ENCODE measurements around the gene CD2AP. TPM values are rescaled to one million over a fixed set of nuclear protein-coding genes. Genes with fewer than 3 reads are reported as not detected.
A peak's percentile ranks its signal among the peaks of the same experiment; 100 is the strongest.
"Not testable (repeated sequence)": the region's sequence is repeated elsewhere in the genome, so short reads cannot be mapped to it uniquely, and the experiment has no call there.

The CD2AP gene, protein sequence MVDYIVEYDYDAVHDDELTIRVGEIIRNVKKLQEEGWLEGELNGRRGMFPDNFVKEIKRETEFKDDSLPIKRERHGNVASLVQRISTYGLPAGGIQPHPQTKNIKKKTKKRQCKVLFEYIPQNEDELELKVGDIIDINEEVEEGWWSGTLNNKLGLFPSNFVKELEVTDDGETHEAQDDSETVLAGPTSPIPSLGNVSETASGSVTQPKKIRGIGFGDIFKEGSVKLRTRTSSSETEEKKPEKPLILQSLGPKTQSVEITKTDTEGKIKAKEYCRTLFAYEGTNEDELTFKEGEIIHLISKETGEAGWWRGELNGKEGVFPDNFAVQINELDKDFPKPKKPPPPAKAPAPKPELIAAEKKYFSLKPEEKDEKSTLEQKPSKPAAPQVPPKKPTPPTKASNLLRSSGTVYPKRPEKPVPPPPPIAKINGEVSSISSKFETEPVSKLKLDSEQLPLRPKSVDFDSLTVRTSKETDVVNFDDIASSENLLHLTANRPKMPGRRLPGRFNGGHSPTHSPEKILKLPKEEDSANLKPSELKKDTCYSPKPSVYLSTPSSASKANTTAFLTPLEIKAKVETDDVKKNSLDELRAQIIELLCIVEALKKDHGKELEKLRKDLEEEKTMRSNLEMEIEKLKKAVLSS
- 89.5 TPM for polyA plus RNA-seq (ENCODE audit: insufficient read length)
- long read RNA-seq, donor 1, full-length matches to known transcripts, result 5 of 24 reads
- long read RNA-seq, donor 1, partial matches to known transcripts, result 19 of 24 reads
- long read RNA-seq, donor 1, other reads (novel, unspliced or antisense), result 0 of 24 reads
- long read RNA-seq, donor 2, full-length matches to known transcripts, result 7 of 14 reads
- long read RNA-seq, donor 2, partial matches to known transcripts, result 7 of 14 reads
- long read RNA-seq, donor 2, other reads (novel, unspliced or antisense), result 0 of 14 reads
- long read RNA-seq, donor 3, full-length matches to known transcripts, result 5 of 28 reads
- long read RNA-seq, donor 3, partial matches to known transcripts, result 23 of 28 reads
- long read RNA-seq, donor 3, other reads (novel, unspliced or antisense), result 0 of 28 reads
- long read RNA-seq, donor 4, result 0 reads
- long read RNA-seq, donor 5, full-length matches to known transcripts, result 3 of 3 reads
- long read RNA-seq, donor 5, partial matches to known transcripts, result 0 of 3 reads
- long read RNA-seq, donor 5, other reads (novel, unspliced or antisense), result 0 of 3 reads
- long read RNA-seq, donor 6, full-length matches to known transcripts, result 5 of 14 reads
- long read RNA-seq, donor 6, partial matches to known transcripts, result 9 of 14 reads
- long read RNA-seq, donor 6, other reads (novel, unspliced or antisense), result 0 of 14 reads
- long read RNA-seq, donor 7, full-length matches to known transcripts, result 11 of 22 reads
- long read RNA-seq, donor 7, partial matches to known transcripts, result 11 of 22 reads
- long read RNA-seq, donor 7, other reads (novel, unspliced or antisense), result 0 of 22 reads
- long read RNA-seq, donor 8, full-length matches to known transcripts, result 3 of 3 reads
- long read RNA-seq, donor 8, partial matches to known transcripts, result 0 of 3 reads
- long read RNA-seq, donor 8, other reads (novel, unspliced or antisense), result 0 of 3 reads

DNA sequence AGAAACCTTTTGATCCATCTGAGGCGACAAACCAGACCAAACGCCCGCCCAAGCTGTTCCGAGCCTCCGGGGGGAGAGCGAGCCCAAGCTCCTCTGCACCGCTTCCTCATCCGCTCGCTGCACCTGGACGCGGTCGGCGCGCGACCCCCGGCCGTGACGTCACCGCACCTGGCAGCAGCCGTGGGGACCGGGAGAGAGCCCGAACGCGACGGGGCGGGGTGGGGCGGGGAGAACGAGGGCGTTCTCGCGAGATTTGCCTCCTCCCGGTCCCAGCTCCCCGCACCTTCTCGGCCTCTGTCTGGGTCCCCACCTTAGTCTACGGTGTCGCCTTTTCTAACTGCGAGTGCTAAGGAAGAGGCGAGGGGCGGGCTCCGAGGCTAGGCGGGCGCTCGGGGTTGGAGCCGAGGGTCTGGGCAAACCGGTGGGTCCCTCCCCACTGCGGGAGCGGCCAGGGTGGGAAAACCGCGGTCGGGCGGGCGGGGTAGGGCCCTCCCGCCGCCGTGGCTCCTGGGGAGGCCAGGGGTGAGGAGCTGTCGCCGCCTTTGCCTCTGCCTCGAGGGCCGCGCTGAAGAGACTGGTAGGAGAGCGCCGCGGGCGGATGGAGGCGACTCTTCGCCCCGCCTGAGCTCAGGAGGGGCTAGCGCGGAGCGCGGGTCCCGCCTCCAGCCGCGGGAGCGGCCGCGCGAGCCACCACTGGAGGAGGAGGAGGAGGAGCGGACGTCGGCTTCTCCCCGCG is at the start of gene CD2AP:
Gene CD2AP (plus strand): TSS at position 293 of the 736 bp plus-strand sequence. CDS start 456 bp downstream, outside the sequence.
- DNase-seq, result peak; percentile 90

DNA sequence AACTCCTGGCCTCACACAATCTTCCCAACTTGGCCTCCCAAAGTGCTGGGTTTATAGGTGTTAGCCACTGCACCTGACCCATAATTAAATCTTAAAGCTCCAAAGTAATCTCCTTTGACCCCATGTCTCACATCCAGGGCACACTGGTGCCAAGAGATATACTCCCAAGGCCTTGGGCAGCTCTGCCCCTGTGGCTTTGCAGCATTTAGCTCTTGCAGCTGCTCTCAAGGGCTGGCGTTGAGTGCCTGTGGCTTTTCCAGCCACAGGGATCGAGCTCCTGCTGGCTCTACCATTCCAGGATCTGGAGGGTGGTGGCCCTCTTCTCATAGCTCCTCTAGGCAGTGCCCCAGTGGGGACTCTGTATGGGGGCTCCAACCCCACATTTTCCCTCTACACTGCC is 49.3 kb upstream of the CD2AP start:
- no peak for DNase-seq

DNA sequence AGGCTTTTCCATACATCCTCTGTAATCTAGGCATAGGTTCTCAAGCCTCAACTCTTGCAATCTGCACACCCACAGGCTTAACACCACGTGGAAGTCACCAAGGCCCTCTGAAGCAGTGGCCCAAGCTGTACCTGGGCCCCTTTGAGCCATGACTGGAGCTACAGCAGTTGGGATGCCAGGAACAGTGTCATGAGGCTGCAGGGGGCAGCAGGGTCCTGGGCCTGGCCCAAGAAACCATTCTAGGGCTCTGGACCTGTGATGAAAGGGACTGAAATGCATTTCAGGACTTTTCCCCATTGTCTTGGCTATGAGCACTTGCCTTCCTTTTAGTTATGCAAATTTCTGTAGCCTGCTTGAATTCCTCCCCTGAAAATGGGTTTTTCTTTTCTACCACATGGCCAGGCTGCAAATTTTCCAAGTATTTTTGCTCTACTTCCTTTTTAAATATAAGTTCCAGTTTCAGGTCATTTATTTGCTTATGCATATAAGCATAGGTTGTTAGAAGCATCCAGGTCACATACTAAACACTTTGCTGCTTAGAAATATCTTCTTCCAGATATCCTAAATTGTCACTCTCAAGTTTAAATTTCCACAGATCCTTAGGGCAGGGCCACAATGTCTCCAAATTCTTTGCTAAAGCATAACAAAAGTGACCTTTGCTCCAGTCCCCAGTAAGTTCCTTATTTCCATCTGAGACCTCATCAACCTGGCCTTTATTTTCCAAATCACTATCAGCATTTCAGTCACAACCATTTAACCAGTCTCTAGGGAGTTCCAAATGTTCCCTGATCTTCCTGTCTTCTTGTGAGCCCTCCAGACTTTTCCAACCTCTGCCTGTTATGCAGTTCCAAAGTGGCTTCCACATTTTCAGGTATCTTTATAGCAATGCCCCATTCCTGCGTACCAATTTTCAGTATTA is 48.6 kb upstream of the CD2AP start:
- DNase-seq, result no peak

DNA sequence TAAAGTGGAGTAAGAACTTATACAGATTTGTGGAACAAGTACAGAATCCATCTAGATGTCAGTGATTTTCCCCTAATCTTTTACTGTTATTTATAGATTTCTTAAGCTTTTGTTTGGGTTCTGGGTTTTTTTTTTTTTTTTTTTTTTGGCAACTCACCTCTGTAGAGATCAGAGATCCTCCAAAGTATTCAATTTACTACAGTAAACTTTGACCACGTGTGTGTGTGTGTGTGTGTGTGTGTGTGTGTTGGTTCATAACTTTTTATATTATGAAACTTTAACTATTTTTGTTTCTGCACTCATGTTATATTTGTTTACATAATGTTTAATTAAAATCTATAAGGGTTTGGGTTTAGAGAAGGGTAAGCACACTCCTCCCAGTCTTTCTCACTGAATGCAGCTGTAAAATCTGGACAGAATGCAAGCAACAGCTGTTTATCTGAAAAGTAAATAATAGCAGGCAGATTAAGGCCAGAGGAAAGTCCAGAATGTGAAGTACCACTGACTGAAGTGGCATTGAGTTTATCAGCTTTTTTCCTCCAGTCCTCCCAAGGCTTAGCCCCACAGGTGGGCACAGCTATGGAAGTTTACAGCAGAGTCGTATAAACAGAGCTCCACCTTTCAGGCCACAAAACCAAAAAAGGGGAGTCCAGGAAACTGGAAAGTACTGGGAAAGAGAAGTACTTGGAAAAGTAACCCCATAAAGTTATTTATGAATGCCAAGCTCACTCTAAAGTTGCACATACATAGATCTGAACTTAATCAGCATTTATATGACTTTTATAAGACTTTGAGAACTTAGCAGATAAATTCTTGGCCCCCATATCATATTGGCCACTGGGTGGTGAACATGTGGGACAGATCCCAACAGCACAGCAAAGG is 43.0 kb upstream of the CD2AP start:
- no peak for DNase-seq

DNA sequence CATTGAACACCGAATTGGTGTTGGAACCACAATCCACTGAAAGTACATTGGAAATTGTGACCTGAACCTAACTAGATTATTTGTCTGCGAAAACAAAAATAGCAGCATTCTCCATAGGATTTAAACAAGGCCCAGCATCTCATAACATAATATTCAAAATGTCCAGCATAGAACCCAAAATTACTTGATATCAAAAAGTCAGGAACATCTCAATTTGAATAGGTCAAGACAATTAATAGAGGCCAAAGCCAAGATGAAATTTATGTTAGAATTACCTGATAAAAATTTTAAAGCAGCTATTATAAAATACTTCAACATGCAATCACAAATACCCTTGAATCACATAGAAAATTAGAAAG is 42.4 kb upstream of the CD2AP start:
- DNase-seq, result no peak

DNA sequence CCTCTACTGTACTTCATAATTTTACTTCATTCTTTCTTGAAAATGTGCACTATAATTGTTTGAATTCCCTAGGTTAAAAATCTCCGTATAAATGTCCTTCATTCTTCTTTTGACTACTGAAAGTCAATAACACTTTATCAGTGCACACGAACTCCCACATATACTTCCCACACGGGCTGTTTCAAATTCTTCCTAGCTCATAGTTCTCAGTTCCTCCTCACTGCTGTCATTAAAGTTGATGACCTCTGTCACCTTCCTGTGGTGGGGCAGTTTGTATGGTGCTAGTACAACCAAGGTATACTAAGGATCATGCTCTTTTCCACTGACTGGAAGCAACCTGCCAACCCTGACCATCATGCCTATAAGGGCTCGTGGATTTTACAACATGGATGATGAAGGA is 40.0 kb upstream of the CD2AP start:
- DNase-seq, result no peak

DNA sequence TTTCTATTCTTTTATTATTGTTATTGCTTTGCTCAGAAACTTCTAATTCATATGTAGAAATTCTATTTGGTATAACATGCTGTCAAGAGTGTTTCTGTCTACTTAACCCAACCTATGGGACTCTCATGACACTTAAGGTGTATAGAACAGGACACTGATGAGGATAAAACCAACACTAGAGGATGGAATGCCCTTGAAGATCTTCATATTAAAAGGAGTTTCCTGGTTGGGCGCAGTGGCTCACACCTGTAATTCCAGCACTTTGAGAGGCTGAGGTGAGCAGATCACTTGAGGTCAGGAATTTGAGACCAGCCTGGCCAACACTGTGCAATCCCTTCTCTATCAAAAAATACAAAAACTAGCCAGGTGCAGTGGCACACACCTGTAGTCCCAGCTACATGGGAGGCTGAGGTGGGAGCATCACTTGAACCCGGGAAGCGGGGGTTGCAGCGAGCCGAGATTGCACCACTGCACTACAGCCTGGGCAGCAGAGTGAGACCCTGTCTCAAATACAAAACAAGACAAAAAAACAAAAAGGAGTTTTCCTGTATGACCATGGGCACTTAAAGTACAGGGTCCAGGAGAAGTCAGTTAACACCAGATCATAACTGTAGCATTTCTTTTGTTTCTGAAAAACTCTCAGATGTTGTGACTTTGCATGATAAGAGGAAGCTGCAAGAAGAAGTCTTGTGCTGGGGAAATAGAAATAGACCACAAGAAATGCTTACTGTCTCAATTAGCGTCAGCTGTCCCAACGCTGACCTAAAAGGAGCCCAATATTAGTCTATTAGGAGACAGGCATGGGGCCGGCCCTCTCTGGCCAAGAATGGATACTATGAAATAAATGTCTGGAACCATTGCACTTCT is 38.9 kb upstream of the CD2AP start:
- DNase-seq, result no peak

DNA sequence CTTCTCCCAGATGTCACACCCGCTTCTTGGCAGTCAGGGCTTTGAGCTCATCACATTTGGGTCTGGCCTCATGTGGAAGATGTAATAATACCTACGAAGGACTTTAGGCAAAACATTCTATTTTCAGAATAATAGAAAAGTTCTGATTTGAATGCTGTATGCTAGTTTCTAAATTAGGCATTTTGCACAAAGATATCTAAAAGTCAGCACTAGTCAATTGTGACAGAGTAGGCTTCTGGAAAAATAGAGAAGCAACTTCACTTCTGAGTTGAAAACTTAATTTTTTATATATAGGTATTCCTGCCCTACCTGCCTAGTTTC is 38.3 kb upstream of the CD2AP start:
- no peak for DNase-seq

DNA sequence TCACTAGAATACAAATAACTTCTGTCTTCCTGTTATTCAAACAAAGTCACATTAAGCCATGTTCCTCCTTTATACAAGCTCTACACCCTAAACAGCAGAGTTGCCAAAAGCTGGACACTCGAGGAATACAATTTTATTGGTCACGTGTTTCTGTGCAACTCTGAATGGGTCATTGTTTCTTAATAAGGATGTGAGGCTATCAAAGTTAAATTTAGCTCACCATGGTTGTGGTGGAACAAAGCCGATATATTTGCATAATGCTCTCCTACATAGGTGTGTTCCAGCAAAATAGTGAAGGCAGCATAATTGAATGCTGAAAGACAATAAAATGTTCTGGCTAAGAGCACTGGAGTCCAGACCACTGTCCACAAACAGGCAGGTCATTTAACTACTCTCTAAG is 36.9 kb upstream of the CD2AP start:
- no peak for DNase-seq

DNA sequence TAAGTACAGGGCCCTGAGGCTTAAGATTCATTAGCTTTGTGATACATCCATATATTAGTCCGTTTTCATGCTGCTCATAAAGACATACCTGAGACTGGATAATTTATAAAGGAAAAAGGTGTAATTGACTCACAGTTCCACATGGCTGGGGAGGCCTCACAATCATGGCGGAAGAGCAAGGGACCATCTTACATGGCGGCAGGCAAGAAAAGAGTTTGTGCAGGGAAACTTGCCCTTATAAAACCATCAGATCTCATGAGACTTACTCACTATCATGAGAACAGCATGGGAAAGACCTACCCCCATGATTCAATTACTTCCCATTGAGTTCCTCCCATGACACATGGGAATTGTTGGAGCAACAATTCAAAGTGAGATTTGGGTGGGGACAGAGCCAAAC is 32.6 kb upstream of the CD2AP start:
- DNase-seq, result not testable (repeated sequence)

DNA sequence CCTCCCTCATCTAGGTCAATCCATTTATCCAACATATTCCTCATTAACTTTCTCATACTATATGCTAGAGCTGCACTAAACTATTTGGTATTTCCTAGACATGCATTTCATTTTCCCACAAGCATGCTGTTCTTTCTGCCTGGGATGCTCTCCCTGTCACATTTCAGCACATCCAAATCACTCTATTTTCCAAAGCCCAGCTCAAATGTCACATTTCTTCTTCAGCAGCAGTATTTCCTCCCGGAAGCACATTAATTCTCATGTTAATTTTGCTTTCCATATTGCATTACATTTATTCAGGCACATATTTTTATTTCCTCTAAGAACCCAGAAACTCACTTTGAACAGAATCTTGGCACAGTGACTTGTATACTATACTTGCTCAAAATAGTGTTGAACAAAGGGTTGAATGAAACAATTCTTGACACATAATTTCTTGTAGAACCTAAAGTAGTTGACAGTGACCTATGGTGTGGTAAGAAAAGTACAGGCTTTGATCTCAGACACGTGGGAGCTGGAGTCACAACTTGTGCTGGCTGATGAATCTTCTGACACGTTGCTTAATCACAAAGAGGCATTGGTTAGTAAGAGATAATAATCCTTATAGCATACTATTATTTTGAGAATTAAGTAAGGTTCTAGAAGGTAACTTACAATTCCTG is 30.8 kb upstream of the CD2AP start:
- DNase-seq, result no peak

DNA sequence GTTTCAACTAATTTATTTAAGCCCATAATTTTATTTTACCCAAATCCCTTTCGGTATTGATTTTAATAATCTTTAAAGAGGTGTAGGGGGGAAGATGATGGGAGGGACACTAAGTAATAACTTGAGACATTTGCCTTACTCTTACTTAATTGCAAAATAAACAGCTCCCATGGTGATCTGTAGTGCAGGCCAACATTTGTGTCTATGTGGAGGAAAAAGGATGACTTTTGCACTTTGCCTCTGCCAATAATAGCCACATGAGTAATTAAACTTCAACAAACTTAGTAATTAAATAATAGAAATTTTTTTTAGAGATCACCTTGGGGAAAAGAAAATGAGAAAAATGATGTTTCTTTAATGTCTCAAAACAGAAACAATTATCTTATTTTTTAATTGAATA is 29.9 kb upstream of the CD2AP start:
- no peak for DNase-seq

DNA sequence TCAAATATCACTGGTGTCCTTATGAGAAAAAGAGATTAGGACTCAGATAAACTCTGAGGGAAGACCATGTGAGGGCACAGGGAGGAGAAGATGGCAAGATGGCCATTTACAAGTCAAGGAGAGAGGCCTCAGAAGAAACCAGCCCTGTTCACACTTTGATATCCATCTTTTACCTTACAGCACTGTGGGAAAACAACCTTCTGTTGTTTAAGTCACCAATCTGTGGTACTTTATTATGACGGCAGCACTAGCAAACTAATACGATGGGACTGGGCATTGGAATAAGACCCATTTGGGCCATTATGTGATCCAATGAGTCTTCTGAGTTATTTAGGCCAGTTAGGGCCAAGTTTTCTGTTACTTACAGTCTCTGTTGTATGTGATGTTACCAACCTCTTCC is 26.4 kb upstream of the CD2AP start:
- DNase-seq, result no peak

DNA sequence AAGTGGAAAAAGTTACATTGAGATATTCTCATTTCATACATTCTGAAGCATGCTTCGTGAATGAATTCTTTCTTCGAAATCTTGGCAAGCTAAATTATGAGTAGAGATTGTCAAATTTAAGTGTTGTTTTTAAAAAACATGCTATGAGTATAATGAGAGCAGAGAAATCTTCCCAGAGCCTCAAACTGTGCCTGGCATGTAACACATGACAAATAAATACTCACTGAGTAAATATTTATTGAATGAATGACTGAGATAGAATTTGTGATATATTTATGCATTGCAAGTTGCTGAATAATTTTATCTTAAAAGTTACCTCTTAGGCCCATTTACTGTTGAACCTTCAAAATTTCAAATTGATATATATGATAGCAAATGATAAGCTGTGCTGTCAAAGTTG is 24.7 kb upstream of the CD2AP start:
- no peak for DNase-seq

DNA sequence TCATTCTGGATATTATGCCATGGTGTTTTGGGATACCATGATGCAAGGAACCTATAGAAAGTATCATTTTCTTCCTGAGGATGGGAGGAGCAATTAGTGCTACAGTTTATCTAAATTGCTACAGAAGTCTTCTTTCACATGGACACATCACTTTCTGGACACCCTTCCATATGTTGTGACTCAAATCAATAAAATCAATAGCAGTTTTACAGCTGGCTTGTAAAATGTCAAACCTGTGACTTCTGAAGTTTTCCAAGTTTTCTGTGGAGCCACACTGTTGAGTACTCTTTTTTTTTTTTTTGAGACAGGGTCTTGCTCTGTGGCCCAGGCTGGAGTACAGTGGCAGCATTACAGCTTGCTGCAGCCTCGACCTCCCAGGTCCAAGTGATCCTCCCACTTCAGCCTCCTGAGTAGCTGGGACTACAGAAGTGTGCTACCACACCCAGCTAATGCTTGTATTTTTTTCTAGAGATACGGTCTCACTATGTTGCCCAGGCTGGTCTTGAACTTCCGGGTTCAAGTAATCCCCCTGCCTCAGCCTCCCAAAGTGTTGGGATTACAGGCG is 24.1 kb upstream of the CD2AP start:
- no peak for DNase-seq

DNA sequence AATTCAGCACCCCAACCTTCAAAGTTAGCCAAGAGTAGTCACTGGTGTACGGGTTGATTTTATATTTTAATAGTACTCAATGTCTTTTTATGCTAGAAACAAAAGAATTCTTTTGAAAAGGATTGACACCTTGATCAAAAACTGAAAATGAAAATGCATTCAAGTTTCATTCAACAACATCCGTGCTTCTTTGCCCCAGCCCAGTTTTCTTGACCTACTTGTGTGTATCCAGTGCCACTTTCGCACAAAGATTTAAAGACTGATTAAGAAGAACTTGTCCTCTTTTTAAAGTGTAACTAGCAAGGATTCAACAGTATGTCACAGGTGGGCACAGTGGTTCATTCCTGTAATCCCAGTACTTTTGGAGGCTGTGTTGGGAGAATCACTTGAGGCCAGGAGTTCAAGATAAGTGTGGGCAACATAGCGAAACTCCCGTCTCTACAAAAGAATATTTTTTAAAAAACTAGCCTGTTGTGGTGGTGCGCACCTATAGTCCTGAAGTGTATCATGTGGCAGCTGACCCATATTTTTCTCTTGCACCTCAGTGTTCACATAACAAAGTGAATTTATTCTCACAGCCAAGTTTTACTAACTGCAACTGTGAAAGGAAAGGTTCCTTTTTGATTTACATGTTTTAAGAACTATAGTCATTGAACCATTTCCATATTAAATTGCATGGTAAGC is 22.7 kb upstream of the CD2AP start:
- no peak for DNase-seq

All from left kidney (tissue), 8 donors.